Neuronal stem cell (in vitro differentiated cells): ENCODE results near the gene SYT15.

ENCODE experiments used
- DNase-seq: peaks from one replicate; pipeline ENCODE4 v3.0.0-alpha.2; 2013; ENCODE audit warnings: low spot score
- H2AFZ ChIP-seq: one replicate; pipeline ENCODE4 v1.6.1; 2013; ENCODE audit warnings: mild to moderate bottlenecking, low read length, inconsistent platforms
- H2AK5ac ChIP-seq: 2 replicates; pipeline ENCODE4 v1.6.1; 2013; ENCODE audit warnings: low read depth, mild to moderate bottlenecking, inconsistent platforms, low read length, moderate library complexity, mixed read lengths
- H2BK120ac ChIP-seq: 2 replicates; pipeline ENCODE4 v1.6.1; 2013; ENCODE audit warnings: low read depth, mild to moderate bottlenecking, inconsistent platforms, low read length, moderate library complexity, mixed read lengths
- H2BK12ac ChIP-seq: one replicate; pipeline ENCODE4 v1.6.1; 2013; ENCODE audit warnings: low read length, inconsistent platforms
- H2BK15ac ChIP-seq: 2 replicates; pipeline ENCODE4 v1.6.1; 2013; ENCODE audit warnings: mild to moderate bottlenecking, low read length, inconsistent platforms, mixed read lengths
- H2BK5ac ChIP-seq: one replicate; pipeline ENCODE4 v1.6.1; 2013; ENCODE audit warnings: inconsistent platforms, mild to moderate bottlenecking, low read length, moderate library complexity
- H3K14ac ChIP-seq: one replicate; pipeline ENCODE4 v1.6.1; 2013; ENCODE audit warnings: low read length, inconsistent platforms
- H3K18ac ChIP-seq: 2 replicates; pipeline ENCODE4 v1.6.1; 2013; ENCODE audit warnings: low read length, inconsistent platforms
- H3K23ac ChIP-seq: 2 replicates; pipeline ENCODE4 v1.6.1; 2013; ENCODE audit warnings: low read depth, mild to moderate bottlenecking, mixed read lengths, low read length, inconsistent platforms; ENCODE audit not compliant: poor library complexity
- H3K27ac ChIP-seq: replicated peaks from 3 replicates; pipeline ENCODE4 v1.5.1; 2013; ENCODE audit warnings: low read length, inconsistent platforms
- H3K27me3 ChIP-seq, 3 experiments: 2 replicates each; pipeline ENCODE4 v1.6.1; 2013; ENCODE audit warnings: low read length in 3 of 3, mild to moderate bottlenecking in 2 of 3, inconsistent platforms in 1 of 3, low read depth in 1 of 3, mixed read lengths in 1 of 3, moderate library complexity in 1 of 3; ENCODE audit not compliant: control insufficient read depth in 3 of 3, insufficient read depth in 3 of 3
- H3K36me3 ChIP-seq, 2 donors: replicated peaks in 1 of 2; 2 replicates each; pipeline ENCODE4 v1.6.1; 2013; ENCODE audit warnings: low read length in 2 of 2; ENCODE audit not compliant: control insufficient read depth in 2 of 2, insufficient read depth in 2 of 2
- H3K4ac ChIP-seq: 2 replicates; pipeline ENCODE4 v1.6.1; 2013; ENCODE audit warnings: inconsistent platforms, mild to moderate bottlenecking, low read length, moderate library complexity
- H3K4me1 ChIP-seq, 2 donors: 1 replicate in 1 of 2; 2 replicates in 1 of 2; pipeline ENCODE4 v1.6.1; 2013; ENCODE audit warnings: low read length in 2 of 2, low read depth in 1 of 2; ENCODE audit not compliant: control insufficient read depth in 2 of 2, insufficient read depth in 1 of 2
- H3K4me2 ChIP-seq: one replicate; pipeline ENCODE4 v1.6.1; 2013; ENCODE audit warnings: mild to moderate bottlenecking, low read length, inconsistent platforms; ENCODE audit not compliant: insufficient read depth, poor library complexity, severe bottlenecking
- H3K4me3 ChIP-seq, 2 donors: 2 replicates each; pipeline ENCODE4 v1.5.1; 2013; ENCODE audit warnings: low read length in 2 of 2, mild to moderate bottlenecking in 2 of 2, inconsistent platforms in 1 of 2, moderate library complexity in 1 of 2
- H3K79me1 ChIP-seq: one replicate; pipeline ENCODE4 v1.6.1; 2013; ENCODE audit warnings: low read depth, mild to moderate bottlenecking, inconsistent platforms, low read length, moderate library complexity
- H3K9ac ChIP-seq: one replicate; pipeline ENCODE4 v1.6.1; 2013; ENCODE audit warnings: mild to moderate bottlenecking, low read depth, low read length, inconsistent platforms; ENCODE audit not compliant: poor library complexity
- H3K9me3 ChIP-seq, 2 donors: replicated peaks in 1 of 2; 2 replicates each; pipeline versions ENCODE3 to v1.6.1; 2013; ENCODE audit warnings: low read length in 2 of 2, mild to moderate bottlenecking in 2 of 2, inconsistent platforms in 1 of 2, low read depth in 1 of 2, mixed read lengths in 1 of 2, moderate library complexity in 1 of 2; ENCODE audit not compliant: control insufficient read depth in 2 of 2, insufficient read depth in 1 of 2
- H4K8ac ChIP-seq: one replicate; pipeline ENCODE4 v1.6.1; 2013; ENCODE audit warnings: low read depth, mild to moderate bottlenecking, inconsistent platforms, low read length, moderate library complexity
- H4K91ac ChIP-seq: one replicate; pipeline ENCODE4 v1.6.1; 2013; ENCODE audit warnings: low read length, low read depth, mild to moderate bottlenecking, inconsistent platforms; ENCODE audit not compliant: poor library complexity
- WGBS, 2 donors: extraction: QIAGEN DNeasy Blood & Tissue Kit; methylation state at CpG; one replicate each; pipeline ENCODE4 v1.1.7; 2013; ENCODE audit warnings: missing lambda C conversion rate in 2 of 2, mixed read lengths in 1 of 2; ENCODE audit not compliant: insufficient read length in 2 of 2, insufficient replicate concordance in 1 of 2; ENCODE audit errors: extremely low coverage in 2 of 2; 5-methylcytosine and 5-hydroxymethylcytosine counted together

SYT15 gene

GRCh38 chr10:46554166-46554781 lies 24.7 kb upstream of the SYT15 start:
- no peak for DNase-seq
- H2BK15ac ChIP-seq: no peak overlapping the region
- no peak overlapping the region for H2AFZ ChIP-seq
- no peak overlapping the region for H3K27ac ChIP-seq
- no peak overlapping the region for H4K91ac ChIP-seq
- H3K23ac ChIP-seq: no peak overlapping the region
- peaks cover 2 to 18% of the 10 kb centered on the region in 2 donors for H3K4me1 ChIP-seq
- peaks cover 0 to 4% of the 10 kb centered on the region in 2 donors for H3K9me3 ChIP-seq
- peaks cover 0 to 14% of the 10 kb centered on the region in 2 donors for H3K36me3 ChIP-seq
- no peak overlapping the region for H3K4me3 ChIP-seq
- H3K27me3 ChIP-seq: peaks cover 0 to 88% (median 14%) of the 10 kb centered on the region in 3 experiments
- no peak overlapping the region for H3K4ac ChIP-seq
- no CpG with 5 or more reads among the region's 7 CpGs for WGBS, 2 donors
- no peak overlapping the region for H2BK5ac ChIP-seq
- H3K4me2 ChIP-seq: no peak overlapping the region
- no peak overlapping the region for H2BK12ac ChIP-seq
- H4K8ac ChIP-seq: no peak overlapping the region
- H3K18ac ChIP-seq: no peak overlapping the region
- peak overlapping the region; percentile 5 for H2AK5ac ChIP-seq
- H2BK120ac ChIP-seq: no peak overlapping the region
- H3K14ac ChIP-seq: no peak overlapping the region
- peaks cover 2% of the 10 kb centered on the region for H3K79me1 ChIP-seq
- H3K9ac ChIP-seq: no peak overlapping the region

DNA sequence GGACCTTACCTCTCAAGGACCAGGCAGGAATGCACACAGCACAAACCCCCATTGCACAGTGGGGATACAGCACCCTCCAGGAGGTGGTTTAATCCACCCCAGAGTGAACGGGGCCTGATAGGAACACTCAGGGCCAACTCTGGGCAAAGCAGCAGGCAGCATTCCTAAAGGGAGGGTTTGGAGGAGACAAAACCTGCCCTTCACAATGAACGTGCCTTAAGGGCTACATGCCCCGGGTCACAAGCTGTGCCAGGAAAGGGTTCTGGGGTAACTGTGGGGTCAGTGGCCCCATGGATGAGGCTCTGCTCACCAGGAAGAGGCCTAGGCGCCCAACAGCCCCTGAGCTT lies 23.6 kb upstream of the SYT15 start:
- H3K23ac ChIP-seq: peak overlapping the region; percentile 57
- peak overlapping the region; percentile 91 for H2AFZ ChIP-seq
- peak overlapping the region; percentile 4 for H3K14ac ChIP-seq
- H3K4me3 ChIP-seq: peak overlapping the region in 1 of 2 donors; percentile 84
- H2BK15ac ChIP-seq: peak overlapping the region; percentile 55
- H4K8ac ChIP-seq: peak overlapping the region; percentile 26
- H4K91ac ChIP-seq: no peak overlapping the region
- no peak overlapping the region for H3K4ac ChIP-seq
- no peak overlapping the region for H3K27ac ChIP-seq
- H3K18ac ChIP-seq: peak overlapping the region; percentile 90
- no peak overlapping the region for H2BK120ac ChIP-seq
- H3K4me2 ChIP-seq: peak overlapping the region; percentile 100
- H2BK12ac ChIP-seq: no peak overlapping the region
- peak overlapping the region; percentile 8 for H2AK5ac ChIP-seq
- no CpG with 5 or more reads among the region's 4 CpGs for WGBS, 2 donors
- peaks cover 0 to 8% of the 10 kb centered on the region in 2 donors for H3K36me3 ChIP-seq
- H3K79me1 ChIP-seq: no peaks in the 10 kb centered on the region
- peaks cover 0 to 4% of the 10 kb centered on the region in 2 donors for H3K9me3 ChIP-seq
- H3K4me1 ChIP-seq: peaks cover 2 to 18% of the 10 kb centered on the region in 2 donors
- H2BK5ac ChIP-seq: peak overlapping the region; percentile 42
- peaks cover 0 to 92% (median 14%) of the 10 kb centered on the region in 3 experiments for H3K27me3 ChIP-seq
- DNase-seq: no peak
- peak overlapping the region; percentile 93 for H3K9ac ChIP-seq

DNA sequence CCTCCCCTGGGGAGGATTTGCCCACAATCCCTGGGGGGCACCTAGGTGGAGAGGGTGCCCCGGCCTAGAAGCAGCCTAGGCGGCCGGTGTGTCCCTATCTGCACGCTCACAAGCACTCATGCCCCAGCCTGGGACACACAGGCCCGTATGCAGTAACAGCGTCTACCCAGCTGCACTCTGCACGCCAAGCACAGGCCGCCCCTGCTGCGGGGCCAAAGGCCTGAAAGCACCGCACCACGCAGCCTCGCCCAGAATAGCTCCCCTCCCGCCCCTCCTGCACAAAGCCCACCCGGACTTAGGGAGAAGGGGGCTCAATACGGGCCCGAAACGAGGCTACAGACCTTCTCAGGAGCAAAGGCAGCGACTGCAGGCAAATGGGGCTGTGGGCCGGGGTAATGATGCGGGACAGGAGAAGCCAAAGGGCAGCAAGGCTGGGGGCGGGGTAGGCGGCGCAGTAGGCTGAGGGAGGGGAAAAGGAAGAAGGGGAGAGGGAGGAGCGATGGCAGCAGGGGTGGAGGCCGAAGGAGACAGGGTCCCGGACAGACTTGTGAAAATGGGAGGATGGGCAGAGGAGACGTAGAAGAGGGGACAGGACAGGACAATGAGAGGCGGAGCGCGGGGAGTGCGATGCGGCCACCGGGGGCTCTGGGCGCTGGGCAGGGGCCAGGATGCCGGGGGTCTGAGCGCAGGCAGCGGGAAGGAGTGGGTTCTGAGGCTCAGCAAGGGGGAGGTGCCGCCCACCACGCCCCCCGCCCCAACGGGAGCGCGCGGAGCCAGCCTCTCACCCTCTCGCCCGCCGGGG lies 23.0 kb upstream of the SYT15 start:
- peak overlapping the region; percentile 42 for H2BK5ac ChIP-seq
- H3K4me1 ChIP-seq: peaks cover 2 to 18% of the 10 kb centered on the region in 2 donors
- no peak overlapping the region for H4K91ac ChIP-seq
- H3K9ac ChIP-seq: peak overlapping the region; percentile 93
- H3K27ac ChIP-seq: no peak overlapping the region
- H2BK15ac ChIP-seq: peak overlapping the region; percentile 55
- H3K79me1 ChIP-seq: no peaks in the 10 kb centered on the region
- WGBS, 2 donors: no CpG with 5 or more reads among the region's 47 CpGs
- H2AK5ac ChIP-seq: peak overlapping the region; percentile 8
- H3K18ac ChIP-seq: peak overlapping the region; percentile 90
- peak overlapping the region; percentile 57 for H3K23ac ChIP-seq
- peak overlapping the region; percentile 26 for H4K8ac ChIP-seq
- peak overlapping the region; percentile 27 to 84 for H3K4me3 ChIP-seq
- peak overlapping the region; percentile 42 for H3K14ac ChIP-seq
- H3K36me3 ChIP-seq: peaks cover 0 to 8% of the 10 kb centered on the region in 2 donors
- H2BK120ac ChIP-seq: peak overlapping the region; percentile 20
- DNase-seq: peak; percentile 68
- peak overlapping the region; percentile 91 for H2AFZ ChIP-seq
- H3K27me3 ChIP-seq: peaks cover 0 to 93% (median 14%) of the 10 kb centered on the region in 3 experiments
- H3K4me2 ChIP-seq: peak overlapping the region; percentile 100
- H2BK12ac ChIP-seq: peak overlapping the region; percentile 14
- H3K9me3 ChIP-seq: peaks cover 0 to 4% of the 10 kb centered on the region in 2 donors
- no peak overlapping the region for H3K4ac ChIP-seq
